GM06990 (cell line): ENCODE measurements around the gene SNAP47.

Experiments used
- DNase-seq: peaks from one replicate; pipeline ENCODE4 v3.0.0-alpha.2; 2011; ENCODE audit not compliant: insufficient read length; ENCODE audit errors: extremely low read depth
- H3K27me3 ChIP-seq: replicated peaks from 2 replicates; pipeline ENCODE4 v1.6.0; 2011; ENCODE audit warnings: low read length; ENCODE audit not compliant: control insufficient read depth, insufficient read depth
- H3K36me3 ChIP-seq: 2 replicates; pipeline ENCODE4 v1.5.1; 2011; ENCODE audit warnings: low read length; ENCODE audit not compliant: control insufficient read depth, insufficient read depth
- H3K4me3 ChIP-seq: replicated peaks from 2 replicates; pipeline ENCODE4 v1.5.1; 2011; ENCODE audit warnings: low read depth, mild to moderate bottlenecking, control low read depth, low read length
- TF ChIP-seq, protein P1 (sequence below): IDR thresholded peaks from 2 replicates; pipeline ENCODE4 v1.5.1; 2011; ENCODE audit warnings: low read length, control low read depth, mild to moderate bottlenecking, inconsistent platforms; ENCODE audit not compliant: insufficient read depth, poor library complexity, severe bottlenecking

SNAP47 gene

GRCh38 chr1:227733751-227734545 lies 1.3 kb upstream of the SNAP47 start:
- Histone ChIP-seq H3K27me3 (no peaks in the 10 kb centered on the region), H3K36me3 (peaks cover 18% of the 10 kb centered on the region), H3K4me3 (peak overlapping the region; percentile 98)
- DNase-seq = no peak
- TF ChIP-seq, protein P1, sequence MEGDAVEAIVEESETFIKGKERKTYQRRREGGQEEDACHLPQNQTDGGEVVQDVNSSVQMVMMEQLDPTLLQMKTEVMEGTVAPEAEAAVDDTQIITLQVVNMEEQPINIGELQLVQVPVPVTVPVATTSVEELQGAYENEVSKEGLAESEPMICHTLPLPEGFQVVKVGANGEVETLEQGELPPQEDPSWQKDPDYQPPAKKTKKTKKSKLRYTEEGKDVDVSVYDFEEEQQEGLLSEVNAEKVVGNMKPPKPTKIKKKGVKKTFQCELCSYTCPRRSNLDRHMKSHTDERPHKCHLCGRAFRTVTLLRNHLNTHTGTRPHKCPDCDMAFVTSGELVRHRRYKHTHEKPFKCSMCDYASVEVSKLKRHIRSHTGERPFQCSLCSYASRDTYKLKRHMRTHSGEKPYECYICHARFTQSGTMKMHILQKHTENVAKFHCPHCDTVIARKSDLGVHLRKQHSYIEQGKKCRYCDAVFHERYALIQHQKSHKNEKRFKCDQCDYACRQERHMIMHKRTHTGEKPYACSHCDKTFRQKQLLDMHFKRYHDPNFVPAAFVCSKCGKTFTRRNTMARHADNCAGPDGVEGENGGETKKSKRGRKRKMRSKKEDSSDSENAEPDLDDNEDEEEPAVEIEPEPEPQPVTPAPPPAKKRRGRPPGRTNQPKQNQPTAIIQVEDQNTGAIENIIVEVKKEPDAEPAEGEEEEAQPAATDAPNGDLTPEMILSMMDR = no peak

- H3K36me3 ChIP-seq = peaks cover 18% of the 10 kb centered on the region
- no peaks in the 10 kb centered on the region for H3K27me3 ChIP-seq
- peak overlapping the region; percentile 98 for H3K4me3 ChIP-seq
- TF ChIP-seq, protein P1 = no peak
- no peak for DNase-seq
Observed at GRCh38 chr1:227734546-227734855, 734 bp upstream of the SNAP47 start.

- DNase-seq = no peak
- H3K4me3 ChIP-seq = peak overlapping the region; percentile 98
- peaks cover 16% of the 10 kb centered on the region for H3K36me3 ChIP-seq
- no peaks in the 10 kb centered on the region for H3K27me3 ChIP-seq
- TF ChIP-seq, protein P1 = no peak
Observed at GRCh38 chr1:227735539-227736285, 477 bp downstream of the SNAP47 start.

- TF ChIP-seq, protein P1 = no peak
- Histone ChIP-seq H3K36me3 (peaks cover 11% of the 10 kb centered on the region), H3K4me3 (no peak overlapping the region), H3K27me3 (no peaks in the 10 kb centered on the region)
- DNase-seq = no peak
Observed at GRCh38 chr1:227736814-227737432, 1.7 kb downstream of the SNAP47 start.

- TF ChIP-seq, protein P1 = no peak
- Histone ChIP-seq H3K27me3 (no peaks in the 10 kb centered on the region), H3K4me3 (no peak overlapping the region), H3K36me3 (no peaks in the 10 kb centered on the region; the same call in none of the 2 replicates)
- no peak for DNase-seq
Observed at GRCh38 chr1:227738820-227739219, 3.6 kb downstream of the SNAP47 start.
